Measurements from ENCODE around the gene DUOXA2.

The DUOXA2 gene

GRCh38 chr15:45116006-45116481, 1.9 kb downstream of the DUOXA2 start:
- DNase-seq, result peak in 1 of 10 donors; percentile 39
- intact Hi-C loops (cut with DNase I), result no loop called here

GRCh38 chr15:45116482-45117307, 2.6 kb downstream of the DUOXA2 start:
- intact Hi-C loops (cut with DNase I), result no loop called here
- DNase-seq, result peak in 2 of 10 donors; percentile 75 to 82

- intact Hi-C loops (cut with DNase I), result no loop called here
These were observed 3.4 kb downstream of the DUOXA2 start for GRCh38 chr15:45117308-45118130.

GRCh38 chr15:45118131-45118588, 4.0 kb downstream of the DUOXA2 start:
- intact Hi-C loops (cut with DNase I), result no loop called here
- DNase-seq, result peak; percentile 74 to 98 (median 90)

More at GRCh38 chr15:45117308-45118130, 3.4 kb downstream of the DUOXA2 start:
- peak in 1 of 10 donors; percentile 78 for DNase-seq

GRCh38 chr15:45118996-45119395, 4.9 kb downstream of the DUOXA2 start:
- DNase-seq, result peak in 1 of 10 donors; percentile 49
- intact Hi-C loops (cut with DNase I), result no loop called here

GRCh38 chr15:45120081-45120972, 6.2 kb downstream of the DUOXA2 start:
- intact Hi-C loops (cut with DNase I), result no loop called here

GRCh38 chr15:45121020-45121419, 6.9 kb downstream of the DUOXA2 start:
- intact Hi-C loops (cut with DNase I), result no loop called here

More at GRCh38 chr15:45120081-45120972, 6.2 kb downstream of the DUOXA2 start:
- peak in 1 of 10 donors; percentile 55 for DNase-seq

GRCh38 chr15:45121706-45122417, 7.7 kb downstream of the DUOXA2 start:
- intact Hi-C loops (cut with DNase I), result no loop called here
- DNase-seq, result peak in 2 of 10 donors; percentile 6 to 25

More at GRCh38 chr15:45121020-45121419, 6.9 kb downstream of the DUOXA2 start:
- peak in 1 of 10 donors; percentile 36 for DNase-seq

GRCh38 chr15:45122719-45123118, 8.6 kb downstream of the DUOXA2 start:
- DNase-seq, result peak in 1 of 10 donors; percentile 59
- intact Hi-C loops (cut with DNase I), result no loop called here

GRCh38 chr15:45123397-45123796, 9.3 kb downstream of the DUOXA2 start:
- no peak for DNase-seq
- intact Hi-C loops (cut with DNase I), result no loop called here

GRCh38 chr15:45126535-45127158, 12.5 kb downstream of the DUOXA2 start:
- intact Hi-C loops (cut with DNase I), result no loop called here
- DNase-seq, result peak in 1 of 10 donors; percentile 29

GRCh38 chr15:45128971-45129639, 15.0 kb downstream of the DUOXA2 start:
- intact Hi-C loops (cut with DNase I), result no loop called here
- peak in 2 of 10 donors; percentile 63 to 67 for DNase-seq

GRCh38 chr15:45129651-45130129, 15.6 kb downstream of the DUOXA2 start, which contains the start of the genes DUOX1 and DUOXA1:
TSS of gene DUOX1 (plus strand) at chr15:45129994. CDS start at chr15:45131967, 1,973 bp downstream.
TSS of gene DUOXA1 (minus strand) at chr15:45129879. CDS start at chr15:45123014, 6,865 bp downstream.
- intact Hi-C loops (cut with DNase I), result no loop called here
- DNase-seq, result peak in 2 of 10 donors; percentile 60 to 84

GRCh38 chr15:45130291-45131000, 16.3 kb downstream of the DUOXA2 start:
- peak in 1 of 10 donors; percentile 68 for DNase-seq
- intact Hi-C loops (cut with DNase I), result no loop called here

GRCh38 chr15:45131510-45131909, 17.4 kb downstream of the DUOXA2 start:
- intact Hi-C loops (cut with DNase I), result no loop called here
- DNase-seq, result peak in 1 of 10 donors; percentile 32

- intact Hi-C loops (cut with DNase I), result no loop called here
- peak in 1 of 10 donors; percentile 37 for DNase-seq
These were observed 18.9 kb downstream of the DUOXA2 start for GRCh38 chr15:45132844-45133560.
